Pancreas (tissue), 10 donors: ENCODE results near the gene BPI. TPM values are rescaled to one million over a fixed set of nuclear protein-coding genes. Genes with fewer than 3 reads are reported as not detected.
"Not testable (repeated sequence)": the region's sequence is repeated elsewhere in the genome, so short reads cannot be mapped to it uniquely, and the experiment has no call there.

Experiments used
- ATAC-seq, 4 donors: fragments of 200-7000 bp; cut with Tn5 transposase; one replicate each; pipeline versions ENCODE4 v1.8.0 to v1.9.1; 2020; ENCODE audit warnings: mild to moderate bottlenecking in 4 of 4, moderate library complexity in 4 of 4
- DNase-seq, 6 donors: peaks; one replicate each; pipeline ENCODE4 v3.0.0-alpha.2; 2020
- FAIRE-seq: peaks from 2 replicates; lab custom pipeline; 2012; peaks lifted over from hg19 to GRCh38; lab: Jason Lieb, UNC
- H3K27ac ChIP-seq, 4 donors: fragments of 200-600 bp; sonication (generic); 1 replicate in 3 of 4; 2 replicates in 1 of 4; pipeline versions ENCODE4 v1.5.0 to v1.8.0; 2020
- H3K27me3 ChIP-seq, 4 donors: fragments of 200-600 bp; one replicate each; pipeline ENCODE4 v1.8.0; 2021
- H3K36me3 ChIP-seq, 3 donors: fragments of 200-600 bp; sonication (generic) in 1 of 3; one replicate each; pipeline versions ENCODE4 v1.5.0 to v1.8.0; 2020 to 2021
- H3K4me1 ChIP-seq, 3 donors: fragments of 200-600 bp; one replicate each; pipeline ENCODE4 v1.8.0; 2021
- H3K4me3 ChIP-seq, 4 donors: fragments of 200-600 bp; sonication (generic) in 2 of 4; one replicate each; pipeline versions ENCODE4 v1.5.0 to v1.8.0; 2020 to 2021
- H3K9me3 ChIP-seq, 4 donors: fragments of 200-600 bp; one replicate each; pipeline ENCODE4 v1.8.0; 2021
- CTCF ChIP-seq, 4 donors: fragments of 200-600 bp; sonication (generic) in 3 of 4; IDR thresholded peaks; one replicate each; pipeline versions ENCODE4 v1.5.0 to v1.8.0; 2021; ENCODE audit warnings: antibody characterized with exemption in 4 of 4
- WGBS, 2 donors: extraction: QIAGEN DNeasy Blood & Tissue Kit; methylation state at CpG; one replicate each; pipeline ENCODE4 v1.1.7; 2013; 5-methylcytosine and 5-hydroxymethylcytosine counted together
- intact Hi-C, 3 donors: fragments of 100-400 bp; cut with DNase I; formaldehyde crosslinking; loops; one replicate each; pipeline versions ENCODE4 v1.11.1 to v1.14.2; 2022
- polyA plus RNA-seq, 2 donors: library from polyadenylated mRNA; stranded (reverse); fragments of 200-250 nt; gene quantifications; one replicate each; pipeline ENCODE4 v1.2.3, GENCODE V29; 2013
- total RNA-seq, 6 donors: library from RNA; stranded (reverse); fragmentation: NEBNext Ultra II Directional in 4 of 6; extraction: Animal tissue kit (Norgen Biotek cat#: 25700) in 4 of 6; gene quantifications; one replicate each; pipeline versions ENCODE4 v1.2.1 to v1.2.4, GENCODE V29; 2021 to 2023
- donor health status: healthy with polysubstance abuse.
- donor health status: DM: no; HTN: no; CAD: no; lungs with moderate emphysema.
- donor health status: DM: no; HTN: no; CAD: no.
- donor health status: control.
- donor health status: control.
- donor health status: Bipolar disorder and iron deficiency.
- donor health status: DM: yes; HTN: yes; CAD: no.
- donor health status: DM: no; HTN: no; CAD: no.
- donor health status: DM: no; HTN: no; CAD: no.
- donor health status: DM: yes; HTN: yes; CAD: no.

Gene BPI
- total and polyA plus RNA-seq, 8 donors = 0.66 TPM; not detected in 7

- 36 to 44% methylated on average over 3 of the region's 3 CpGs for WGBS, 2 donors
- ATAC-seq (no peak), DNase-seq (no peak), FAIRE-seq (no peak)
- H3K9me3 ChIP-seq = no peaks in the 10 kb centered on the region
- TF ChIP-seq CTCF (IDR thresholded peaks at IDR 0.05) = no peak
- H3K4me1 ChIP-seq = no peaks in the 10 kb centered on the region
- intact Hi-C loops = no loop called here
- no peak overlapping the region for H3K4me3 ChIP-seq
- no peaks in the 10 kb centered on the region for H3K27me3 ChIP-seq
- no peaks in the 10 kb centered on the region for H3K36me3 ChIP-seq
- no peak overlapping the region for H3K27ac ChIP-seq
These were observed 7.5 kb downstream of the BPI start for GRCh38 chr20:38311491-38311890.

GRCh38 chr20:38313676-38314075 is 9.7 kb downstream of the BPI start:
- WGBS, 2 donors = 85 to 95% methylated on average over 2 of the region's 2 CpGs
- Histone ChIP-seq H3K36me3 (no peaks in the 10 kb centered on the region), H3K27me3 (no peaks in the 10 kb centered on the region), H3K4me1 (no peaks in the 10 kb centered on the region), H3K4me3 (no peak overlapping the region), H3K27ac (no peak overlapping the region), H3K9me3 (no peaks in the 10 kb centered on the region)
- DNase-seq (no peak), ATAC-seq (no peak), FAIRE-seq (no peak)
- intact Hi-C loops = no loop called here
- TF ChIP-seq CTCF (IDR thresholded peaks at IDR 0.05) = no peak

- intact Hi-C loops, DNase-seq, H3K4me1 ChIP-seq, H3K36me3 ChIP-seq, H3K4me3 ChIP-seq, FAIRE-seq, H3K27ac ChIP-seq, ATAC-seq, H3K9me3 ChIP-seq, H3K27me3 ChIP-seq: not testable (repeated sequence)
- WGBS, 2 donors = 83 to 96% methylated on average over 1 of the region's 1 CpG
These were observed 10.4 kb downstream of the BPI start for GRCh38 chr20:38314350-38314749.

GRCh38 chr20:38315290-38315966 is 11.5 kb downstream of the BPI start:
- Histone ChIP-seq H3K9me3 (no peaks in the 10 kb centered on the region), H3K27ac (no peak overlapping the region), H3K4me1 (no peaks in the 10 kb centered on the region), H3K4me3 (no peak overlapping the region), H3K27me3 (no peaks in the 10 kb centered on the region), H3K36me3 (no peaks in the 10 kb centered on the region)
- intact Hi-C loops = no loop called here
- TF ChIP-seq CTCF (IDR thresholded peaks at IDR 0.05) = no peak
- WGBS, 2 donors = 59 to 62% methylated on average over 5 of the region's 5 CpGs
- DNase-seq (no peak), FAIRE-seq (no peak), ATAC-seq (no peak)

GRCh38 chr20:38316341-38316740 is 12.4 kb downstream of the BPI start:
- intact Hi-C loops = no loop called here
- DNase-seq = no peak
- no peak for FAIRE-seq
- no peak for ATAC-seq
- Histone ChIP-seq H3K9me3 (no peaks in the 10 kb centered on the region), H3K4me1 (no peaks in the 10 kb centered on the region), H3K27me3 (no peaks in the 10 kb centered on the region), H3K27ac (no peak overlapping the region), H3K36me3 (no peaks in the 10 kb centered on the region), H3K4me3 (no peak overlapping the region)
- 82 to 86% methylated on average over 4 of the region's 4 CpGs for WGBS, 2 donors
- no peak for TF ChIP-seq CTCF (IDR thresholded peaks at IDR 0.05)
